Ishikawa (cell line): ENCODE results near the gene ATP2B2.

ENCODE experiments used
- CEBPB ChIP-seq: IDR thresholded peaks from 2 replicates; pipeline ENCODE4 v1.6.1; 2012
- CREB1 ChIP-seq: IDR thresholded peaks from 2 replicates; pipeline ENCODE4 v1.6.1; 2012; ENCODE audit warnings: low read depth
- EGR1 ChIP-seq: IDR thresholded peaks from 2 replicates; pipeline ENCODE4 v1.6.1; 2012
- EP300 ChIP-seq: IDR thresholded peaks from 2 replicates; pipeline ENCODE4 v1.6.1; 2012; ENCODE audit warnings: borderline replicate concordance
- FOXM1 ChIP-seq: IDR thresholded peaks from 2 replicates; pipeline ENCODE4 v1.6.1; 2012; ENCODE audit warnings: low read depth, borderline replicate concordance
- MAX ChIP-seq: IDR thresholded peaks from 2 replicates; pipeline ENCODE4 v1.6.1; 2012
- NFIC ChIP-seq: IDR thresholded peaks from 2 replicates; pipeline ENCODE4 v1.6.1; 2012
- RAD21 ChIP-seq: IDR thresholded peaks from 2 replicates; pipeline ENCODE4 v1.6.1; 2012; ENCODE audit warnings: low read depth
- REST ChIP-seq: IDR thresholded peaks from 2 replicates; pipeline ENCODE4 v1.6.1; 2012; ENCODE audit warnings: low read depth, mild to moderate bottlenecking
- TAF1 ChIP-seq: IDR thresholded peaks from 2 replicates; pipeline ENCODE4 v1.6.1; 2012; ENCODE audit warnings: low read depth, mild to moderate bottlenecking
- TCF12 ChIP-seq: IDR thresholded peaks from 2 replicates; pipeline ENCODE4 v1.6.1; 2012; ENCODE audit warnings: low read depth
- TEAD4 ChIP-seq: IDR thresholded peaks from 2 replicates; pipeline ENCODE4 v1.6.1; 2012
- USF1 ChIP-seq: IDR thresholded peaks from 2 replicates; pipeline ENCODE4 v1.6.1; 2012
- YY1 ChIP-seq: IDR thresholded peaks from 2 replicates; pipeline ENCODE4 v1.6.1; 2012; ENCODE audit warnings: low read depth
- ZBTB7A ChIP-seq: IDR thresholded peaks from 2 replicates; pipeline ENCODE4 v1.6.1; 2012; ENCODE audit warnings: low read depth

ATP2B2 gene

GRCh38 chr3:10389339-10389738, 116.0 kb downstream of the ATP2B2 start:
- TF ChIP-seq TEAD4 (no peak), EP300 (no peak), TCF12 (no peak), USF1 (no peak), MAX (no peak), ZBTB7A (no peak), TAF1 (no peak), FOXM1 (no peak), NFIC (no peak), CEBPB (no peak), RAD21 (no peak), EGR1 (no peak), REST (no peak), CREB1 (no peak), YY1 (no peak)

- TF ChIP-seq REST (no peak), RAD21 (no peak), TAF1 (no peak), TEAD4 (no peak), FOXM1 (no peak), TCF12 (no peak)
These were observed 117.3 kb downstream of the ATP2B2 start for GRCh38 chr3:10387881-10388609.

GRCh38 chr3:10386121-10386520, 119.3 kb downstream of the ATP2B2 start:
- TF ChIP-seq NFIC (no peak), TAF1 (no peak), YY1 (no peak), MAX (no peak), USF1 (no peak), CREB1 (no peak), TEAD4 (no peak), EGR1 (no peak), TCF12 (no peak), RAD21 (no peak), ZBTB7A (no peak), CEBPB (no peak)

- no peak for TF ChIP-seq REST
- TF ChIP-seq CREB1, result no peak
- TF ChIP-seq FOXM1, result no peak
- no peak for TF ChIP-seq ZBTB7A
- TF ChIP-seq MAX, result no peak
- no peak for TF ChIP-seq TCF12
- no peak for TF ChIP-seq EP300
- TF ChIP-seq EGR1, result no peak
- TF ChIP-seq TAF1, result no peak
- no peak for TF ChIP-seq RAD21
- TF ChIP-seq USF1, result no peak
These were observed 120.6 kb downstream of the ATP2B2 start for GRCh38 chr3:10384541-10385360.
